K562 (cell line): ENCODE data around the gene BEST3. TPM values are rescaled to one million over a fixed set of nuclear protein-coding genes. Genes with fewer than 3 reads are reported as not detected.

Source experiments
- ATAC-seq: fragments of 200-7000 bp; cut with Tn5 transposase; 3 replicates; pipeline ENCODE4 v1.9.1; 2020; ENCODE audit warnings: moderate library complexity
- BruUV-seq: library from RNA; stranded (reverse); fragments of 400-500 nt; replicated peaks from 2 replicates; lab custom pipeline; 2021; lab: Mats Ljungman, UMichigan
- CTCF ChIA-PET: fragments of 300-600 bp; formaldehyde crosslinking; extraction: SDS; loops from one replicate; lab custom pipeline; 2021; ENCODE audit warnings: low intra/inter-chr PET ratio; lab: Yijun Ruan, JAX
- POLR2A ChIA-PET: fragments of 300-600, 350-650 bp; sonication (Branson Sonifier 250); formaldehyde crosslinking; extraction: SDS; loops from one replicate; lab custom pipeline; 2021; ENCODE audit warnings: antibody characterized with exemption, inconsistent platforms; lab: Yijun Ruan, JAX
- DNase-seq, 4 experiments: peaks; one replicate each; pipeline versions ENCODE4 v3.0.0 to v3.0.0-alpha.2; 2011 to 2018; ENCODE audit warnings: low spot score in 3 of 4, mixed read lengths in 3 of 4; ENCODE audit errors: extremely low read depth in 1 of 4
- FAIRE-seq: peaks from 2 replicates; lab custom pipeline; 2011; peaks lifted over from hg19 to GRCh38; lab: Jason Lieb, UNC
- H2AFZ ChIP-seq: 2 replicates; pipeline ENCODE4 v1.6.0; 2011; ENCODE audit warnings: low read depth, low read length, control low read depth, inconsistent platforms
- H3K27ac ChIP-seq: fragments of 200-600 bp; 3 replicates; pipeline ENCODE4 v1.8.0; 2011; ENCODE audit warnings: low read depth, mild to moderate bottlenecking, control low read depth, inconsistent platforms, low read length, moderate library complexity, mixed read lengths; ENCODE audit errors: extremely low read depth
- H3K27me3 ChIP-seq, 2 experiments: fragments of 300-600 bp in 1 of 2; 2 replicates in 1 of 2; 3 replicates in 1 of 2; pipeline versions ENCODE4 v1.6.0 to v1.8.0; 2011; ENCODE audit warnings: inconsistent platforms in 2 of 2, low read length in 2 of 2, mild to moderate bottlenecking in 1 of 2, mixed read lengths in 1 of 2, moderate library complexity in 1 of 2; ENCODE audit not compliant: control insufficient read depth in 2 of 2, insufficient read depth in 2 of 2
- H3K36me3 ChIP-seq: fragments of 300-600 bp; 3 replicates; pipeline ENCODE4 v1.8.0; 2011; ENCODE audit warnings: mild to moderate bottlenecking, low read length, inconsistent platforms; ENCODE audit not compliant: control insufficient read depth, insufficient read depth
- H3K4me1 ChIP-seq, 2 experiments: fragments of 200-600 bp in 1 of 2; replicated peaks in 1 of 2; 2 replicates in 1 of 2; 3 replicates in 1 of 2; pipeline versions ENCODE4 v1.5.1 to v1.8.0; 2011; ENCODE audit warnings: inconsistent platforms in 2 of 2, low read length in 2 of 2, mild to moderate bottlenecking in 1 of 2, mixed read lengths in 1 of 2, moderate library complexity in 1 of 2; ENCODE audit not compliant: control insufficient read depth in 2 of 2, insufficient read depth in 2 of 2
- H3K4me2 ChIP-seq: 2 replicates; pipeline ENCODE4 v1.6.1; 2011; ENCODE audit warnings: low read length, control low read depth, inconsistent platforms, mixed read lengths; ENCODE audit not compliant: insufficient read depth
- H3K4me3 ChIP-seq: fragments of 200-600 bp; sonication (generic), shearing (Covaris generic); 2 replicates; pipeline ENCODE4 v1.5.1; 2016; ENCODE audit warnings: control low read depth, inconsistent platforms
- H3K79me2 ChIP-seq: fragments of 200-600 bp; 3 replicates; pipeline ENCODE4 v1.8.0; 2011; ENCODE audit warnings: low read length, inconsistent platforms; ENCODE audit not compliant: control insufficient read depth, insufficient read depth
- H3K9ac ChIP-seq, 2 experiments: 2 replicates each; pipeline versions ENCODE4 v1.6.0 to v1.6.1; 2011; ENCODE audit warnings: low read depth in 2 of 2, low read length in 2 of 2, control low read depth in 1 of 2, inconsistent platforms in 1 of 2, mild to moderate bottlenecking in 1 of 2, mixed read lengths in 1 of 2; ENCODE audit not compliant: insufficient read depth in 1 of 2
- H3K9me1 ChIP-seq: one replicate; pipeline ENCODE4 v1.6.0; 2011; ENCODE audit warnings: inconsistent platforms, mild to moderate bottlenecking, low read length, moderate library complexity; ENCODE audit not compliant: control insufficient read depth, insufficient read depth
- H3K9me3 ChIP-seq: replicated peaks from 2 replicates; pipeline ENCODE4 v1.5.1; 2011; ENCODE audit warnings: low read depth, low read length, inconsistent platforms; ENCODE audit not compliant: control insufficient read depth, insufficient read depth
- H4K20me1 ChIP-seq: replicated peaks from 2 replicates; pipeline ENCODE4 v1.6.1; 2011; ENCODE audit warnings: low read length, inconsistent platforms, mixed read lengths; ENCODE audit not compliant: control insufficient read depth, insufficient read depth
- CTBP1 ChIP-seq: fragments of 450-650 bp; IDR thresholded peaks from 2 replicates; pipeline ENCODE4 v1.6.1; 2016; ENCODE audit warnings: borderline replicate concordance
- ESRRA ChIP-seq: fragments of 450-650 bp; IDR thresholded peaks from 2 replicates; pipeline ENCODE4 v1.6.1; 2014; ENCODE audit warnings: low read depth, mild to moderate bottlenecking, moderate library complexity, borderline replicate concordance
- GATAD2A ChIP-seq: fragments of 450-650 bp; IDR thresholded peaks from 2 replicates; pipeline ENCODE4 v1.6.1; 2017
- IRF9 ChIP-seq: fragments of 450-650 bp; IDR thresholded peaks from 2 replicates; pipeline ENCODE4 v1.6.1; 2016; ENCODE audit warnings: missing biosample characterization, missing genetic modification characterization
- JUND ChIP-seq, 2 experiments: IDR thresholded peaks; 2 replicates in 1 of 2; 3 replicates in 1 of 2; pipeline ENCODE4 v1.6.1; 2011; ENCODE audit warnings: borderline replicate concordance in 2 of 2, low read depth in 2 of 2, low read length in 2 of 2, improper control_type of control experiment in 1 of 2, missing biosample characterization in 1 of 2, missing genetic modification characterization in 1 of 2, missing genetic modification reagents in 1 of 2
- MAFK ChIP-seq: IDR thresholded peaks from 2 replicates; pipeline ENCODE4 v1.6.1; 2011; ENCODE audit warnings: low read length, improper control_type of control experiment
- NFE2 ChIP-seq: IDR thresholded peaks from 2 replicates; pipeline ENCODE4 v1.6.1; 2014; ENCODE audit warnings: antibody characterized with exemption, low read depth
- PTRF ChIP-seq: fragments of 450-650 bp; IDR thresholded peaks from 2 replicates; pipeline ENCODE4 v1.6.1; 2016; ENCODE audit warnings: mild to moderate bottlenecking, missing genetic modification characterization, missing compliant biosample characterization
- SOX6 ChIP-seq: fragments of 450-650 bp; IDR thresholded peaks from 2 replicates; pipeline ENCODE4 v1.6.1; 2014; ENCODE audit warnings: mild to moderate bottlenecking
- ZBTB40 ChIP-seq, 2 experiments: fragments of 450-650 bp in 1 of 2; sonication (generic) in 1 of 2; formaldehyde crosslinking in 1 of 2; IDR thresholded peaks; 2 replicates each; pipeline versions ENCODE4 v1.7.1 to v1.9.0; 2016 to 2022; ENCODE audit warnings: inconsistent platforms in 1 of 2, mild to moderate bottlenecking in 1 of 2, missing genetic modification reagents in 1 of 2
- ZFP30 ChIP-seq: fragments of 250-450 bp; sonication (Bioruptor Pico); IDR thresholded peaks from 2 replicates; pipeline ENCODE4 v1.8.0; 2022; ENCODE audit warnings: moderate library complexity, mild to moderate bottlenecking, inconsistent platforms, borderline replicate concordance
- WGBS: fragments of 100-300 bp; shearing (Covaris generic); methylation state at CpG from one replicate; pipeline ENCODE4 v1.1.6; 2016; ENCODE audit warnings: low coverage, mixed read lengths; ENCODE audit not compliant: insufficient coverage; ENCODE audit errors: missing lambda C conversion rate; 5-methylcytosine and 5-hydroxymethylcytosine counted together
- in situ Hi-C: fragments of 300-500 bp; cut with MboI; formaldehyde crosslinking; loops from 4 replicates; pipeline ENCODE4 v1.15.0; 2018; ENCODE audit warnings: inconsistent platforms, mixed read lengths
- intact Hi-C: fragments of 100-400 bp; cut with micrococcal nuclease; formaldehyde crosslinking; loops from 2 replicates; pipeline ENCODE4 v1.14.2; 2022
- polyA plus RNA-seq, 8 experiments: library from polyadenylated mRNA; depleted of rRNA in 4 of 8; stranded (reverse) in 5 of 8; unstranded in 3 of 8; fragments of >200 nt; fragmentation: Nextera tagmentation in 2 of 8; fragmentation: Illumina TruSeq in 1 of 8; extraction: Ambion mirVana in 2 of 8; extraction: Trizol in 1 of 8; gene quantifications; 2 replicates each; pipeline versions ENCODE4 v1.2.1 to v1.2.3, GENCODE V29; 2011 to 2014; ENCODE audit warnings: inconsistent platforms in 1 of 8, missing spikeins in 1 of 8
- total RNA-seq, 7 experiments: library from RNA; depleted of rRNA in 6 of 7; stranded (reverse); fragments of >200 nt in 6 of 7; fragmentation: Illumina TruSeq in 2 of 7; extraction: Trizol in 2 of 7; gene quantifications; 2 replicates each; pipeline versions ENCODE4 v1.2.1 to v1.2.3, GENCODE V29; 2011 to 2021; ENCODE audit warnings: low replicate concordance in 1 of 7

BEST3 gene
- total and polyA plus RNA-seq, 9 of the 15 experiments (the other 6 are each of a cell fraction or from before 2014, with no cell fraction given) = 0.15 TPM; not detected in 8

GRCh38 chr12:69660164-69660863 is 38.8 kb downstream of the BEST3 start:
- Histone ChIP-seq H3K4me1 (peaks cover 20 to 49% of the 10 kb centered on the region in 2 experiments), H3K4me2 (peak overlapping the region; percentile 42; the same call in 1 of the 2 replicates), H3K27me3 (no peaks in the 10 kb centered on the region), H4K20me1 (no peaks in the 10 kb centered on the region), H3K36me3 (no peaks in the 10 kb centered on the region), H3K9ac (no peak overlapping the region), H3K9me3 (no peaks in the 10 kb centered on the region), H2AFZ (no peak overlapping the region), H3K9me1 (peaks cover 2% of the 10 kb centered on the region), H3K79me2 (no peaks in the 10 kb centered on the region), H3K27ac (peak overlapping the region; percentile 48; the same call in 2 of the 3 replicates), H3K4me3 (no peak overlapping the region)
- ATAC-seq = peak; percentile 39
- ChIA-PET CTCF (no interaction called here), POLR2A (interaction anchor here (0.6 to 2.0 kb wide), 6 partner anchors 9 to 13 kb away, joined by 3 to 5 read pairs (median 3); no protein-coding TSS in a partner anchor)
- intact Hi-C loops = no loop called here
- FAIRE-seq = peak; percentile 91
- BruUV-seq = no TSS peak
- peak; percentile 16 to 81 (median 41) for DNase-seq
- in situ Hi-C loops = no loop called here
- 0% methylated on average over 1 of the region's 1 CpG for WGBS
- peak; percentile 43; the same call in 1 of the 2 replicates for TF ChIP-seq JUND (IDR thresholded peaks at IDR 0.05; ENCODE audit: borderline replicate concordance, low read depth, low read length)
- peak; percentile 46; the same call in 1 of the 3 replicates for TF ChIP-seq JUND (tag; IDR thresholded peaks at IDR 0.05; ENCODE audit: borderline replicate concordance, low read depth, low read length)
- TF ChIP-seq MAFK = peak; percentile 64; the same call in 1 of the 2 replicates
- no peak for TF ChIP-seq ZBTB40 (IDR thresholded peaks at IDR 0.05)
- no peak for TF ChIP-seq ZBTB40 (CRISPR knock-in tag; IDR thresholded peaks at IDR 0.05)
- no peak for TF ChIP-seq PTRF (tag)
- peak; percentile 71 for TF ChIP-seq CTBP1
- peak; percentile 65; the same call in 1 of the 2 replicates for TF ChIP-seq IRF9
- TF ChIP-seq SOX6 = peak; percentile 89
- TF ChIP-seq ESRRA = peak; percentile 88; the same call in 1 of the 2 replicates
- no peak for TF ChIP-seq ZFP30 (CRISPR knock-in tag)
- 0 out of 2 replicates have a peak, but pooled peaks have one; percentile 10 for TF ChIP-seq GATAD2A
- TF ChIP-seq NFE2 = peak; percentile 75
